Measurements from ENCODE around the gene CENPH. TPM values are rescaled to one million over a fixed set of nuclear protein-coding genes. Genes with fewer than 3 reads are reported as not detected.

The CENPH gene
- total and polyA plus RNA-seq, 2 of the 8 experiments (the other 6 are each of a cell fraction or from before 2014, with no cell fraction given), result 69.0 to 82.8 TPM

DNA sequence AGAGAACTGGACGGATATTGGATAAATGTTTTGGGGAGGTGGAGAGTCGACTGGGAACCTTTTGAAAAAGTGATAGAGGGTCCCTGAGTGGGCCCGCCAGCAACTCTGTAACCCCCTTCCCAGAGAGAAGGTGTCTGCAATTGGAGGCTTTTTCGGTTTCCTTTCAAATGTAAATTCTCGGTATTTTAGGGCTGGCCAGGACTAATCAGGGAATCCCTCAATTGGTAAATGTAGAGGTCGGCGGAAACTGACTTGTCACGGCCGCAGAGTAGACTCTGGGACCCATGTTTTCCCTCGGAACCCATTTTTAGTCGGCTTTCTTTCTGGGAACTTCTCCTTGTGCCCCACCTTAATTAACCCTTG is 21.9 kb upstream of the CENPH start:
- Histone ChIP-seq H3K9me3 (ENCODE audit: insufficient read depth in 2 of 2, low read depth in 1 of 2, low read length in 1 of 2) (no peaks in the 10 kb centered on the region), H3K14ac (ENCODE audit: insufficient read length) (no peak overlapping the region), H4K8ac (ENCODE audit: extremely low read depth, insufficient read depth, low read length) (peak overlapping the region; percentile 98; the same call in 1 of the 2 replicates), H3K9ac (replicated peaks in 1 of 4; ENCODE audit: extremely low read depth in 1 of 4, low read depth in 3 of 4, low read length in 3 of 4) (peak overlapping the region; percentile 39 to 96 (median 95)), H2BK5ac (ENCODE audit: low read depth, low read length) (peak overlapping the region; percentile 99), H4K20me1 (replicated peaks in 1 of 2; ENCODE audit: control insufficient read depth in 1 of 2, insufficient read depth in 2 of 2, low read length in 2 of 2) (no peaks in the 10 kb centered on the region), H2BK12ac (ENCODE audit: low read depth, low read length) (0 out of 2 replicates have a peak overlapping the region, but pooled peaks have one; percentile 84), H4K91ac (replicated peaks; ENCODE audit: insufficient read length, low read length) (no peak overlapping the region), H3K79me2 (ENCODE audit: control insufficient read depth in 1 of 2, insufficient read depth in 2 of 2, low read length in 2 of 2) (peaks cover 8 to 35% of the 10 kb centered on the region in 2 experiments), H3K79me1 (ENCODE audit: low read depth, low read length) (no peaks in the 10 kb centered on the region), H2AK5ac (ENCODE audit: low read depth, low read length) (no peak overlapping the region), H3K27ac (ENCODE audit: low read depth, low read length) (peak overlapping the region; percentile 95), H3K23ac (ENCODE audit: insufficient read length) (no peak overlapping the region), H2BK120ac (replicated peaks; ENCODE audit: low read depth, low read length) (no peak overlapping the region), H3K23me2 (ENCODE audit: low read depth, low read length) (peaks cover 4% of the 10 kb centered on the region; the same call in 1 of the 2 replicates), H3K36me3 (ENCODE audit: control insufficient read depth in 2 of 4, insufficient read depth in 4 of 4, low read length in 3 of 4) (peaks cover 27 to 44% (median 38%) of the 10 kb centered on the region in 4 experiments), H2AFZ (ENCODE audit: low read length) (no peak overlapping the region), H3K18ac (ENCODE audit: extremely low read depth, low read length) (peak overlapping the region; percentile 99; the same call in 1 of the 2 replicates), H3K4ac (replicated peaks; ENCODE audit: insufficient read length, low read depth, low read length) (peak overlapping the region; percentile 61), H3K56ac (replicated peaks; ENCODE audit: insufficient read length, low read depth, low read length) (peak overlapping the region; percentile 91), H4K5ac (ENCODE audit: insufficient read length, low read depth, low read length) (peak overlapping the region; percentile 91), H3K27me3 (replicated peaks in 1 of 4; ENCODE audit: control insufficient read depth in 3 of 4, extremely low read depth in 1 of 4, insufficient read depth in 3 of 4, low read length in 3 of 4) (no peaks in the 10 kb centered on the region), H2BK15ac (ENCODE audit: low read length) (no peak overlapping the region), H3K4me1 (replicated peaks in 1 of 4; ENCODE audit: control insufficient read depth in 3 of 4, insufficient read depth in 4 of 4, low read length in 3 of 4) (peaks cover 0 to 7% (median 4%) of the 10 kb centered on the region in 4 experiments; a peak in 5 of 7 replicates), H3K4me3 (ENCODE audit: extremely low read depth in 1 of 4, insufficient read depth in 2 of 4, low read depth in 3 of 4, low read length in 4 of 4) (peak overlapping the region; percentile 74 to 95 (median 88)), H2BK20ac (ENCODE audit: low read length) (no peak overlapping the region), H3K4me2 (ENCODE audit: insufficient read depth in 1 of 2, low read depth in 2 of 2, low read length in 2 of 2) (peak overlapping the region; percentile 83 to 92)
- WGBS, 2 experiments (ENCODE audit: extremely low coverage in 1 of 2, insufficient coverage in 1 of 2, insufficient read length in 1 of 2, insufficient replicate concordance in 2 of 2, low coverage in 1 of 2, low lambda C conversion rate in 2 of 2, missing lambda C conversion rate in 1 of 2), result 1% methylated on average over 11 of the region's 11 CpGs; no CpG with 5 or more reads in 1 of the 2 experiments
- no peak for FAIRE-seq
- ChIA-PET CTCF (ENCODE audit: partially characterized antibody) (interaction anchor here (0.6 to 1.8 kb wide), 4 partner anchors 9 to 205 kb away, joined by 3 to 5 read pairs (median 4); no protein-coding TSS in a partner anchor), POLR2A (ENCODE audit: partially characterized antibody) (interaction anchor here (0.6 to 8.1 kb wide), 11 partner anchors 8 to 125 kb away, joined by 3 to 128 read pairs (median 5); partner anchors contain the start of genes CDK7, CENPH and SLC30A5)
- DNase-seq (ENCODE audit: low read depth in 1 of 2, low spot score in 2 of 2), result no peak
- TF ChIP-seq BCL11A (IDR thresholded peaks at IDR 0.05; ENCODE audit: low read depth in 2 of 2, low read length in 2 of 2) (no peak), POLR2A (IDR thresholded peaks at IDR 0.05; ENCODE audit: control extremely low read depth in 1 of 2, low read depth in 2 of 2, low read length in 2 of 2) (peak in 1 of 2 experiments; percentile 21; a peak in 1 of 3 replicates), CHD2 (IDR thresholded peaks at IDR 0.05; ENCODE audit: low read length) (no peak)
- TF ChIP-seq, protein P1, sequence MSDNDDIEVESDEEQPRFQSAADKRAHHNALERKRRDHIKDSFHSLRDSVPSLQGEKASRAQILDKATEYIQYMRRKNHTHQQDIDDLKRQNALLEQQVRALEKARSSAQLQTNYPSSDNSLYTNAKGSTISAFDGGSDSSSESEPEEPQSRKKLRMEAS (IDR thresholded peaks at IDR 0.05), result no peak

Data from H1 (cell line).